Left forelimb (tissue), 1 donor: ENCODE measurements around the gene AK6.
"Not testable (repeated sequence)": the region's sequence is repeated elsewhere in the genome, so short reads cannot be mapped to it uniquely, and the experiment has no call there.

Experiments used
- DNase-seq: peaks from one replicate; pipeline ENCODE4 v3.0.0-alpha.2; 2018; ENCODE audit warnings: low spot score

AK6 gene

DNA sequence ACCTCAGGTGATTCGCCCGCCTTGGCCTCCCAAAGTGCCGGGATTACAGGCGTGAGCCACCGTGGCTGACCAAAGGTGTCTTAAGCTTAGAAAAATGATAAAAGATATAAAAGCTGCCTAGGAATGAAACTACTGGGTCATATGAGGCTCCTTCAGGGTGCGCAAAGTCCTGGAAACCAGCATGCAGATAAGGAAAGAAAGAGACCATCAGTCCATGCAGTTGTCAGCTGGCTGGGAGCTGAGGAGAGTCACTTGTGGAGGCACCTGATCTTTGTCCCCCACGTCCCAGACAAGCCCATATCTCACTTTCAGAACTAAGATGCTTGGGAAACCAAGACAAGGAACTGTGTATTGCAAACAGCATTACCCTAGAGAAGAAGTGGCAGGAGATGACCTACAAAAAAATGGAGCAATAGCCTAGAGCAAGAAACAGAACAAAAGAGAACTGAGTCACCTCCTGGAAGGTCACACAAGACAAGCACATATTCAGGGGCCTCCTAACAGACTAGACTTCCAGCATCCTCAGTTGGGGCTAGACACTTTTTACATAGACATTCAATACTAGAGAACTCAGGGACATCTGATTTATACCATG, 33.9 kb downstream of the AK6 start:
- DNase-seq, result no peak

DNA sequence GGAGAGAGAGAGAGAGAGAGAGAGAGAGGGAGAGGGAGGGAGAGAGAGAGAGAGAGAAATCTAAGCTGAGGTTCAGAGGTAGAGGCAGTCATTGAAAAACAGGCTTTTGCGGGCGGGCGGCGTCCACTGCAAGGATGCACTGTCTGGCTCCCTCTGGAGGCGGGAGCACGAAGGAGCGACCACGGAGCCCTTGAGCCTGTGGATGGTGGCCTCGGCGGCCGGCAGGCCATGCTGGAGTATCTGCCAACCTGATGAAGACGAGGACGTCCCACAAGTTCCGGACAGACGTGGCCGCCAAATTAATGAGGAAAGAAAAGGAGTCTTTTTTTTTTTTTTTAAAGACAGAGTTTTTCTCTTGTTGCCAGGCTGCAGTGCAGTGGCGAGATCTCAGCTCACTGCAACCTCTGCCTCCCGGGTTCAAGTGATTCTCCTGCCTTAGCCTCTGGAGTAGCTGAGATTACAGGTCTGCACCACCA, 34.5 kb downstream of the AK6 start:
- DNase-seq, result peak; percentile 71

GRCh38 chr5:69333668-69334315, 35.5 kb downstream of the AK6 start:
- not testable (repeated sequence) for DNase-seq

DNA sequence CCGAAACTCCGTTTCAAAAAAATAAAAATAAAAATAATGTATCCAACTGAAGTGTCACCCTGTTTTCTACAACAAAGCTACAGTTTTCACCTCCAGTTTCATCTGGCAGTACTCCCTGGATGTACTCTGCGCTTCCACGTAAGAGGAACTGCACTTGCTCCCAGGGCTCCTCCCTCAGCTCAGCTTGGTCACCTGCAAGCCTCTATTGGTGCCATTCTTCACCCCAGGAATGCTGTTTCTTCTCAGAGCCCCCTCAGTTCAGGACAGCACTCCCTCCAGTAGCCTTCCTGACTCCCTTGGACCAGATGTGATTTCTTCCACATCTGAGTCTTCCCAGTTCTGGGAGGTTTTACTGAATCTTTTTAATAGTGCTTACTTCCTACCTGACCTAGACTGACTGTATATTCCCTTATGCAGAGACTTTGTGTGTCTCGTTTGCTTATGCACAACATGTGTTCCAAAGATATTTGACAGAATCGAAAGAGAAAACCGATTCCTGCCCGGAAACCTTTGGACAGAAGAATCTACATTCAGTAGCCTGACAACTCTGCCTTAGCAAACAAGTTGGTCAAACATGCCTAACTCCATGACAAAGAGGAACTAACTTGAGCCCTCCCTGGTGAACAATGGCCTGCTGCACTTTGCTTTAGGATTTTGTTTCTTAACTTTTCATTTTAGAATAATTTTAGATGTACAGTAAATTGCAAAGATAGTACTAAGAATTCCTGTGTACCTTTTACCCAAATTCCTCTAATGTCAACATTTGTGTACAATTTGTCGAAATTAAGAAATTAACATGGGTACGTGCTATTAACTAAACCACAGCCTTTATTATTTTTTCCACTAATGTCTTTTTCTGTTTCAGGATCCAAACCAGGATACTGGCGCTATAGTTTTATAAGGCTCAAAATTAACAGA, 37.5 kb downstream of the AK6 start:
- no peak for DNase-seq

- no peak for DNase-seq
Observed at GRCh38 chr5:69329905-69330489, 39.3 kb downstream of the AK6 start.

GRCh38 chr5:69326365-69326764, 43.0 kb downstream of the AK6 start:
- DNase-seq, result no peak

DNA sequence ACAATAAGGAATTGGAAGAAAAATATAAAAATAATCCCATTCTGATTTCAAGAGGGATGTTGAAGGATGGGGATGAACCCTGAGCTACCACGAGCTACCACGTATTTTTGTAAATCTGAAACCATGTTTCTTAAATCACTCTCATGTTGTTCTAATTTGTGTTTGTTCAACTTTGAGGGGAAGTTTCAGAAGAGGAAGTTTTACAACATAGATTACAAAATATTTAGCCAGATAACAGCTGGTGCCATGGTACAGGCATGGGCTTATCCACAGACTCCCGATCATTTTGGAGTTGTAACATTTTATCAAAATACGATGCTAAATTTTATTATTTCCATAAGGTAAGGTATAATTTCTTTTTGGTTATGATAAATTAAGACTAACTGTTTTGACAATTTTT, 51.9 kb downstream of the AK6 start:
- DNase-seq, result no peak

DNA sequence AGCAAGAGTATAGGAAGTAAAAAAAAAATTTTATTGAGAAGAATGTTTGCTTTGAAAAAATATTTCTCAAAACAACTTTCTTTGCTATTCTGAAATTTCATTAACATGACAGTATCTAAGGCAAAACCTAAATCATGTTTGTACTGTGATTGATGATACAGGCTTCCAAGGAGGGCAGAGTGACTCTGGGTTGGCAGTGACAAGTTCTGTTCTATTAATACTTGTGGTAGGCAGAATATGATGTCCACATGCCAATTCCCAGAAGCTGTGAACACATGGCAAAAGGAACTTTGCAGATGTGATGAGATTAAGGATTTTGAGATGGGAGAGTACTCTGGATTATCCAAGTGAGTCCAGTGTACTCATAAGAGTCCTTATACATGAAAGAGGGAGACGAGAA, 53.3 kb downstream of the AK6 start:
- DNase-seq, result no peak

GRCh38 chr5:69313428-69313827, 55.9 kb downstream of the AK6 start:
- no peak for DNase-seq

DNA sequence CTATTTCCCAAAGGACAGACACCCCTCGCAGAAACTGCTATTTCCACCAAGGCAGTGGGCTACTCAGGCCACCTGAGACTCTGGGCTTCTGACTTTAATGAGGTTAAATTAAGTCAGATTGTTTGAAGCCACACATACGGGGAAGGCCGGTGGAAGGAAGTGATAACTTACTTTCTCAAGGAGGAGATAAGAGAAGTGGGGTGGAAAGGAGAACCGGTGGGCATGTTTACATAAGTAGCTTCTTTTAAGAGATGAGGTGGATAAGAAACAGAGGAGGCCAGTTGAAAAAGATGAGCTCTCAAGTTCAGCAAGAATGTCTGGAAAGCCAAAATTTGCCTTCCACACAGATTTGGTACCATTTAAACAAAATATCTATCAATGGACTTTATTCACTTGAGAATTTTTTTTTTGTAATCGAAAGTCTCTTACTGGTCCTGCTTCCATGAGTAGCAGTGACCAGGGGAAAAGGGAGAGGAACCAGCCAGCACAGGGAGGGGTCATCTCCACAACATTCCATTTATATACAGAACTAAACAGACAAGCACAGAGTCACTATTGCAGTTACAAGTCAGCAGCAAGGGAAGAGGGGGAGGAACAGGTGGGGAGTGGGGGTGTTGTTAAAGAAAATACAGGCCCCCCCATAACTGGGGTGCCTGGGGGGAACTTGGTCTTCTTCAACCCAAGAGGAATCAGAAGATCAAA, 56.7 kb downstream of the AK6 start:
- DNase-seq, result no peak

DNA sequence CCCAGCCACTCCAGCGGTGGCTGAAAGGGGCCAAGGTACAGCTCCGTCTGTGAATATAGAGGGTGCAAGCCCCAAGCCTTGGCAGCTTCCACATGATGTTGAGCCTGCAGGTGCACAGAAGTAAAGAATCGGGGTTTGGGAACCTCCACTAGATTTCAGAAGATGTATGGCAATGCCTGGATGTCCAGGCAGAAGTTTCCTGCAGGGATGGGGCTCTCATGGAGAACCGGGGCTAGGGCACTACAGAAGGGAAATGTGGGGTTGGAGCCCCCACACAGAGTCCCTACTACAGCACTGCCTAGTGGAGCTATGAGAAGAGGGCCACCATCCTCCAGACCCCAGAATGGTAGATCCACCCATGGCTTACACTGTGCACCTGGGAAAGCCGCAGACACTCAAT, 59.9 kb downstream of the AK6 start:
- no peak for DNase-seq

DNA sequence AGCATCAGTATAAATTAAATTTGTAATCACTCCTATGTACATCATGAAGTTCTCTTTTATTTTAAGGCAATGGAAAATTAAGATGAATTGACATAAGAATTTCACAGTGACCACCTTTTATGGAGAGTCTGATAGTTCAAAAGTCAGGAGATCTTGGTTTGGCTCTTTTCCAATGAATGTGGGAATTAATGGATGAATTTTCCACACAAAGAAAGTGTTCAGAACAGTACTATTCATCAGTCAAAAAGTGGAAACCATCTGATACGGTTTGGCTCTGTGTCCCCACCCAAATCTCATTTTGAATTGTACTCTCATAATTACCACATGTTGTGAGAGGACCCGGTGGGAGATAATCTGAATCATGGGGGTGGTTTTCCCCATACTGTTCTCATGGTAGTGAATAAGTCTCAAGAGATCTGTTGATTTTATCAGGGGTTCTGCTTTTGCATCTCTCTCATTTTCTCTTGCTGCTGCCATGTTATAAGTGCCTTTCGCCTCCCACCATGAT, 61.2 kb downstream of the AK6 start:
- DNase-seq, result no peak

DNA sequence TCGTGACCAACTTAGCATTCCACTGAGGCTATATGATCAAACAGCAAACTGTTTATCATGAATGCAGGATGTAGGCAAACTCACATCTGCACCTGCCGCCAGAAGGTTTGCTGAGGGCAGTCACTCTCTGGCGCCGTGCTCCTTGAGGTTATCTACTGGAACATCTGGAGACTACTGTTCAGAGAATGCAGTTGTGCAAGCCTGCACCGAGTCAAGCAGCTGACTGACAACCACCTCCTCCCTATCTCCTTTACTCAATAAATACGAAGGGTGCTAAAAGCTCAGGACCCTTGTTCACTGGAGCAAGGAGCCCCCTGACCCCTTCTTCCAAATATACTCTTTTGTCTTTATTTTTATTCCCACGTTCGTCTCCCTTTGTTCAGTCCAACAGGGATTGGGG, 63.8 kb downstream of the AK6 start:
- no peak for DNase-seq
